ENCODE data around the gene CTTN.

- TF ChIP-seq, protein P1, sequence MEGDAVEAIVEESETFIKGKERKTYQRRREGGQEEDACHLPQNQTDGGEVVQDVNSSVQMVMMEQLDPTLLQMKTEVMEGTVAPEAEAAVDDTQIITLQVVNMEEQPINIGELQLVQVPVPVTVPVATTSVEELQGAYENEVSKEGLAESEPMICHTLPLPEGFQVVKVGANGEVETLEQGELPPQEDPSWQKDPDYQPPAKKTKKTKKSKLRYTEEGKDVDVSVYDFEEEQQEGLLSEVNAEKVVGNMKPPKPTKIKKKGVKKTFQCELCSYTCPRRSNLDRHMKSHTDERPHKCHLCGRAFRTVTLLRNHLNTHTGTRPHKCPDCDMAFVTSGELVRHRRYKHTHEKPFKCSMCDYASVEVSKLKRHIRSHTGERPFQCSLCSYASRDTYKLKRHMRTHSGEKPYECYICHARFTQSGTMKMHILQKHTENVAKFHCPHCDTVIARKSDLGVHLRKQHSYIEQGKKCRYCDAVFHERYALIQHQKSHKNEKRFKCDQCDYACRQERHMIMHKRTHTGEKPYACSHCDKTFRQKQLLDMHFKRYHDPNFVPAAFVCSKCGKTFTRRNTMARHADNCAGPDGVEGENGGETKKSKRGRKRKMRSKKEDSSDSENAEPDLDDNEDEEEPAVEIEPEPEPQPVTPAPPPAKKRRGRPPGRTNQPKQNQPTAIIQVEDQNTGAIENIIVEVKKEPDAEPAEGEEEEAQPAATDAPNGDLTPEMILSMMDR (IDR thresholded peaks at IDR 0.05; ENCODE audit: low read length): no peak
- TF ChIP-seq EZH2 (IDR thresholded peaks at IDR 0.05; ENCODE audit: borderline replicate concordance, low read length): no peak
Observed at GRCh38 chr11:70413151-70413550, 14.8 kb downstream of the CTTN start.

All from OCI-LY1 (cell line).